Prostate gland (tissue), 2 donors: ENCODE data around the gene AGPAT2. TPM values are rescaled to one million over a fixed set of nuclear protein-coding genes. Genes with fewer than 3 reads are reported as not detected.
A peak's percentile ranks its signal among the peaks of the same experiment; 100 is the strongest.

Source experiments
- DNase-seq: peaks from one replicate; pipeline ENCODE4 v3.0.0-alpha.2; 2019; ENCODE audit warnings: low spot score
- H3K27ac ChIP-seq, 2 donors: fragments of 200-600 bp; sonication (generic); 2 replicates each; pipeline ENCODE4 v1.5.1; 2017 to 2019
- H3K27me3 ChIP-seq: fragments of 200-600 bp; sonication (generic); replicated peaks from 2 replicates; pipeline ENCODE4 v1.5.1; 2019; ENCODE audit not compliant: insufficient read depth
- H3K36me3 ChIP-seq, 2 donors: fragments of 200-600 bp; sonication (generic); 1 replicate in 1 of 2; 2 replicates in 1 of 2; pipeline versions ENCODE4 v1.5.1 to v1.8.1; 2017 to 2019
- H3K4me1 ChIP-seq: fragments of 200-600 bp; sonication (generic); replicated peaks from 2 replicates; pipeline ENCODE4 v1.5.1; 2019
- H3K4me3 ChIP-seq, 2 donors: fragments of 200-600 bp; sonication (generic); 2 replicates each; pipeline ENCODE4 v1.5.1; 2017 to 2019
- H3K9me3 ChIP-seq: fragments of 200-600 bp; sonication (generic); 2 replicates; pipeline ENCODE4 v1.5.1; 2017
- POLR2A ChIP-seq: fragments of 450-650 bp; IDR thresholded peaks from one replicate; pipeline ENCODE4 v1.6.1; 2016; ENCODE audit warnings: antibody characterized with exemption, mild to moderate bottlenecking
- POLR2AphosphoS5 ChIP-seq: sonication (generic); formaldehyde crosslinking; IDR thresholded peaks from one replicate; pipeline ENCODE4 v1.6.1; 2017; ENCODE audit warnings: antibody characterized with exemption
- WGBS: methylation state at CpG from one replicate; pipeline ENCODE4 v1.1.5; 2018; 5-methylcytosine and 5-hydroxymethylcytosine counted together
- intact Hi-C: fragments of 100-400 bp; cut with DNase I; formaldehyde crosslinking; loops from one replicate; pipeline ENCODE4 v1.14.2; 2022
- total RNA-seq, 2 donors: library from RNA; depleted of rRNA; stranded (reverse); fragments of >200 nt; gene quantifications; one replicate each; pipeline ENCODE4 v1.1.0, GENCODE V29; 2016
- TF ChIP-seq, protein P1 (sequence below), 4 experiments: fragments of 200-600 bp in 2 of 4; fragments of 450-650 bp in 2 of 4; sonication (generic) in 2 of 4; IDR thresholded peaks; 1 replicate in 3 of 4; 2 replicates in 1 of 4; pipeline ENCODE4 v1.5.1; 2016 to 2019; ENCODE audit warnings: antibody characterized with exemption in 4 of 4, mild to moderate bottlenecking in 2 of 4, moderate library complexity in 2 of 4

The AGPAT2 gene
- 10 to 100 TPM; 44.9 to 50.0 TPM for total RNA-seq

DNA sequence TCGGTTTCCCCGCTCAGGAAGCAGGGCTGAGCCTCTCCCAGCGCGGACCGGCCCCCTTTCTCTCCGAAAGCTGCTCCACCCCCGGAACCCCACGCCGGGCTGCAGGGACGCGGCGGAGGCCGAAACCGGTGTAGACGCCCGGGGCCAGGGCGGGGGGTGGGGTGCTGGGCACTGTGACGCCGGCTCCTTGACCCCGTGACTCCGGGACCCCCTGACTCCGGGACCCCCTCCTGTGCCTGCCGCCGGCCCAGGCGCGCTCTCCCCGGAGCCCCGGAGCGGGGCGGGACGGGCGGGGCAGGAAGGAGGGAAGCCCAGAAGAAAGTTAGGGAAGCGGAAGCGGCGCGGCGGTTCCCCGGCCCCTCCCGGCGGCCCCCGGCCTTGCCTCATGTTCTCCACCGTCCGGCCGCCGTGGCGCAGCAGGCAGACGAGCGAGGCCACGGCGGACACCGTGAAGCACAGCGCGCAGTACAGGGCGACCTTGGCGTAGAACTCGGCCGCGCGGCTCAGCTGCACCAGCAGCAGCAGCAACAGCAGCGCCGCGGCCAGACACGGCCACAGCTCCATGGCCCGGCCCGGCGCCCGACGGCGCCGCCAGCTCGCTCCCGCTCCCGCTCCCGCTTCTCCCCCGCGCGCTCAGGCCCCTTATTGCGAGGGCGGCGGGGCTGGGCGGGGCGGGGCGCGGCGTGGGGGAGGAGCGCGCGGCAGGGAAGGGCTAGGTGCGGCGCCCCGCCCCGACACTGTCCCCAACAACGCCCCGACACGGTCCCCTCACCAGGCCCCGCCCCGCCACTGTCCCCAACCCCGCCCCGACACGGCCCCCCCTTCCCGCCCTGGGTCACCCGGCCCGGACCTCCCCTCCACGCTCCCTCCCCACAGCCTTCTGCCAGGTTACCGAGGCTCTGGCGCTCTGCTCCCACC lies at the start of gene AGPAT2:
Gene AGPAT2 (minus strand): TSS at position 664 of the 918 bp plus-strand sequence. CDS start 100 bp downstream, at position 564.
- intact Hi-C loops, result no loop called here
- Histone ChIP-seq H3K4me1 (peaks cover 10% of the 10 kb centered on the region), H3K27ac (peak within 1 kb of the TSS; percentile 69 to 72), H3K27me3 (no peaks in the 10 kb centered on the region), H3K4me3 (peak within 1 kb of the TSS; percentile 76 to 86), H3K9me3 (no peaks in the 10 kb centered on the region), H3K36me3 (no peaks in the 10 kb centered on the region)
- WGBS, result under 1% methylated on average over 75 of the region's 106 CpGs
- DNase-seq, result peak; percentile 76
- TF ChIP-seq POLR2AphosphoS5 (no peak), POLR2A (peak; percentile 78)
- TF ChIP-seq, protein P1, sequence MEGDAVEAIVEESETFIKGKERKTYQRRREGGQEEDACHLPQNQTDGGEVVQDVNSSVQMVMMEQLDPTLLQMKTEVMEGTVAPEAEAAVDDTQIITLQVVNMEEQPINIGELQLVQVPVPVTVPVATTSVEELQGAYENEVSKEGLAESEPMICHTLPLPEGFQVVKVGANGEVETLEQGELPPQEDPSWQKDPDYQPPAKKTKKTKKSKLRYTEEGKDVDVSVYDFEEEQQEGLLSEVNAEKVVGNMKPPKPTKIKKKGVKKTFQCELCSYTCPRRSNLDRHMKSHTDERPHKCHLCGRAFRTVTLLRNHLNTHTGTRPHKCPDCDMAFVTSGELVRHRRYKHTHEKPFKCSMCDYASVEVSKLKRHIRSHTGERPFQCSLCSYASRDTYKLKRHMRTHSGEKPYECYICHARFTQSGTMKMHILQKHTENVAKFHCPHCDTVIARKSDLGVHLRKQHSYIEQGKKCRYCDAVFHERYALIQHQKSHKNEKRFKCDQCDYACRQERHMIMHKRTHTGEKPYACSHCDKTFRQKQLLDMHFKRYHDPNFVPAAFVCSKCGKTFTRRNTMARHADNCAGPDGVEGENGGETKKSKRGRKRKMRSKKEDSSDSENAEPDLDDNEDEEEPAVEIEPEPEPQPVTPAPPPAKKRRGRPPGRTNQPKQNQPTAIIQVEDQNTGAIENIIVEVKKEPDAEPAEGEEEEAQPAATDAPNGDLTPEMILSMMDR (IDR thresholded peaks at IDR 0.05), result peak in 1 of 4 experiments; percentile 23

DNA sequence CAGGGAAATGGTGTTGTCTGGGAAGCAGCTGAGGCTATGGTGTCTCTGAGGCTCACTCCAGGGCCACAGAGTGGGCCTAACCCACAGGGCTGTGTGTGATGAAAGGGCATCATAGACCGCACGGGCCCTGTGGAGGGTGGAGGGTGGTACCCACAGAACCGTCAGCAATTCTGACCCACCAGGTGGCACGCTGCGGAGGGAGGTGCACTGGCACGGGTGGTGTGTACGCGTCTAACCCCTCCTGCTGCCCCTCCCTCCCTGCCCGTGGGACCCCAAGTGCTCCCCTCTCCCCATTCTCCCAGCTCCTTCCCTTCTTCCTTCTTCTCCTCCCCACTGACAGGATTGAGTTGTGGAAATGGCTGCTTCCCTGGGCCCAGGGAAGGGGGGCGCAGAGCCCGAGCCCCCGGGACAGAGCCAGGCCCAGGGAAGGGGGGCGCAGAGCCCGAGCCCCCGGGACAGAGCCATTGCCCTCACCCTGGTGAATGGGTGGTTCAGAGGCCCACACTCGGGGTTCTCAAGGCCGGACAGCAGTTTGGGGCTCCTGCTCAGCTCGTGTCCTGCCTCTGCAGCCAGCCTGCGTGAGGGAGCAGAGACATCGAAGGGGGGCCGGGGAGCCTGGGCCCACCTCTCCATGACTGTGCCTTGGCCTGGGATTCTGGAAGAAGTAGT lies 48.7 kb upstream of the AGPAT2 start:
- no peak overlapping the region for H3K4me3 ChIP-seq
- 84% methylated on average over 21 of the region's 21 CpGs for WGBS

DNA sequence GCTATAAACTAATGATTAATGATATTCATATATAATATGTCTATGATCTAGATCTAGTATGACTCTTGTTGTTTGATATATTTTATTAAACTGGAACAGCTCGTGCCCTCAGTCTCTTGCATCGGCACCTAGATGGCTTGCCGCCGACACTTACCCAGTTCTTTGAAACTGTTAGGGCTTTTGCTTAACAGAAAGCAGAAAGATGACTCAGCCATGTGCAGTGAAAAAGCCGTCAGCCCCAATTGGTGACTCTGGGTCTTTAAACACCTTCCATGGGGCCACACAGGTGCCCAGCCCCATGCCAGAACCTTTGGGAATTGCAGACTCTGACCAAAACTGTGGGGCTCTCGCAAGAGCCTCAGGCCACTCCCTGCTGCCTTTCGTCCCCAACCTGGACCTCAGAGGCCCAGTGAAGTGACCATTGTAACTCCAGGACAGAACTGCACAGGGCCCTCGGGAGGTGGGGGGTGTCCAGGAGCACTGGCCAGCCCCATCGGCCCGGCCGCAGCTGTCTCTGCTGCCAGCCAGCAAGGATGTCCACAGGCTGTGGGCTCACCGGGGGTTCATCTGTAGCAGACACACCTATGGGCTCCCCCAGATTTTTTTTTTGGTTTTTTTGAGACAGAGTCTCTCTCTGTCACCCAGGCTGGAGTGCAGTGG lies 47.7 kb upstream of the AGPAT2 start:
- Histone ChIP-seq H3K27me3 (peaks cover under 1% of the 10 kb centered on the region), H3K4me3 (no peak overlapping the region), H3K27ac (no peak overlapping the region), H3K4me1 (no peaks in the 10 kb centered on the region), H3K9me3 (no peaks in the 10 kb centered on the region), H3K36me3 (no peaks in the 10 kb centered on the region)
- no peak for DNase-seq
- intact Hi-C loops, result no loop called here
- TF ChIP-seq POLR2A (no peak), POLR2AphosphoS5 (no peak)
- TF ChIP-seq, protein P1 (IDR thresholded peaks at IDR 0.05), result no peak
- 88% methylated on average over 12 of the region's 12 CpGs for whole genome bisulfite sequencing

More for the DNA sequence above, 48.7 kb upstream of the AGPAT2 start:
- H3K4me1 ChIP-seq, result no peaks in the 10 kb centered on the region
- intact Hi-C loops, result no loop called here
- no peak overlapping the region for H3K27ac ChIP-seq
- DNase-seq, result no peak
- no peaks in the 10 kb centered on the region for H3K9me3 ChIP-seq
- no peaks in the 10 kb centered on the region for H3K36me3 ChIP-seq
- peaks cover 3% of the 10 kb centered on the region for H3K27me3 ChIP-seq
- TF ChIP-seq POLR2A, result no peak
- TF ChIP-seq POLR2AphosphoS5, result no peak
- TF ChIP-seq, protein P1 (IDR thresholded peaks at IDR 0.05), result no peak

DNA sequence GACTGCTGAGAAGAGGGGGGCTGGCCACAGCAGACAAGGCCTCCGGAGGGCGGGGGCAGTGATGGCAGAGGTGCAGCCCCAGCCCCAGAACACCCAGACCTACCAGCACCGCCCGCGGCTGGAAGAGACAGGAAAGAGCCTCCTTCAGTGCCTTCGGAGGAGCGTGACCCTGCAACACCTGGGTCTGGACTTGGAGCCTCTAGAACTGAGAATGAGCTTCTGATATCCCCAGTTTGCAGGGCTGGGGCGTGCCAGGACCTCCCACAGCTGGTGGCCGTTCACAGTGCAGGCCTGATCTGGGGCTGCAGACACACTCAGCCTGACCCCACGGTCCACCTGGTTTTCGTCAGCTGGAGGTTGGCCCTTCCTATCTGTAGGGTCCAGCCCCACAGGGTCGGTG lies 46.4 kb upstream of the AGPAT2 start:
- Histone ChIP-seq H3K4me3 (no peak overlapping the region), H3K4me1 (peaks cover 6% of the 10 kb centered on the region), H3K36me3 (no peaks in the 10 kb centered on the region), H3K9me3 (no peaks in the 10 kb centered on the region), H3K27ac (no peak overlapping the region), H3K27me3 (no peaks in the 10 kb centered on the region)
- 84% methylated on average over 12 of the region's 12 CpGs for WGBS
- TF ChIP-seq POLR2AphosphoS5, result no peak
- TF ChIP-seq, protein P1 (IDR thresholded peaks at IDR 0.05), result no peak
- TF ChIP-seq POLR2A, result no peak
- intact Hi-C loops, result no loop called here
- DNase-seq, result no peak
